H1 (cell line): ENCODE results near the gene NBEA. TPM values are rescaled to one million over a fixed set of nuclear protein-coding genes. Genes with fewer than 3 reads are reported as not detected.

ENCODE experiments used
- CTCF ChIA-PET: fragments of 300-600 bp; sonication (Branson Sonifier 250); formaldehyde crosslinking; loops from one replicate; lab custom pipeline; 2021; ENCODE audit not compliant: partially characterized antibody; lab: Charles Lee
- POLR2A ChIA-PET: fragments of 300-600 bp; sonication (Branson Sonifier 250); formaldehyde crosslinking; loops from one replicate; lab custom pipeline; 2021; ENCODE audit warnings: inconsistent platforms; ENCODE audit not compliant: partially characterized antibody; lab: Charles Lee
- DNase-seq, 2 experiments: peaks; one replicate each; pipeline versions ENCODE4 v3.0.0 to v3.0.0-alpha.2; 2010 to 2022; ENCODE audit warnings: low spot score in 2 of 2, low read depth in 1 of 2, mixed read lengths in 1 of 2
- FAIRE-seq: peaks from 2 replicates; lab custom pipeline; 2011; peaks lifted over from hg19 to GRCh38; lab: Jason Lieb, UNC
- H2AFZ ChIP-seq: 2 replicates; pipeline ENCODE4 v1.8.1; 2012; ENCODE audit warnings: low read length, inconsistent platforms
- H2AK5ac ChIP-seq: 2 replicates; pipeline ENCODE4 v1.6.1; 2013; ENCODE audit warnings: low read depth, low read length
- H2BK120ac ChIP-seq: replicated peaks from 2 replicates; pipeline ENCODE3; 2013; ENCODE audit warnings: low read depth, low read length, inconsistent platforms
- H2BK12ac ChIP-seq: 2 replicates; pipeline ENCODE4 v1.6.1; 2013; ENCODE audit warnings: low read depth, low read length
- H2BK15ac ChIP-seq: 2 replicates; pipeline ENCODE4 v1.6.1; 2013; ENCODE audit warnings: low read length
- H2BK20ac ChIP-seq: 2 replicates; pipeline ENCODE4 v1.6.1; 2013; ENCODE audit warnings: low read length
- H2BK5ac ChIP-seq: 2 replicates; pipeline ENCODE4 v1.6.1; 2013; ENCODE audit warnings: low read depth, low read length
- H3K14ac ChIP-seq: 2 replicates; pipeline ENCODE4 v1.6.1; 2013; ENCODE audit warnings: inconsistent platforms; ENCODE audit not compliant: insufficient read length
- H3K18ac ChIP-seq: 2 replicates; pipeline ENCODE4 v1.6.1; 2013; ENCODE audit warnings: low read length; ENCODE audit errors: extremely low read depth
- H3K23ac ChIP-seq: 2 replicates; pipeline ENCODE4 v1.6.1; 2013; ENCODE audit warnings: inconsistent platforms; ENCODE audit not compliant: insufficient read length
- H3K23me2 ChIP-seq: 2 replicates; pipeline ENCODE4 v1.6.1; 2013; ENCODE audit warnings: low read depth, low read length
- H3K27ac ChIP-seq: 2 replicates; pipeline ENCODE4 v1.6.1; 2011; ENCODE audit warnings: low read depth, low read length, inconsistent platforms
- H3K27me3 ChIP-seq, 4 experiments: replicated peaks in 1 of 4; 1 replicate in 1 of 4; 2 replicates in 3 of 4; pipeline versions ENCODE4 v1.6.1 to v1.8.1; 2011 to 2013; ENCODE audit warnings: low read length in 3 of 4, mild to moderate bottlenecking in 3 of 4, inconsistent platforms in 2 of 4, mixed read lengths in 2 of 4, moderate library complexity in 1 of 4; ENCODE audit not compliant: control insufficient read depth in 3 of 4, insufficient read depth in 3 of 4; ENCODE audit errors: extremely low read depth in 1 of 4
- H3K36me3 ChIP-seq, 4 experiments: 2 replicates each; pipeline versions ENCODE4 v1.6.1 to v1.8.1; 2011 to 2013; ENCODE audit warnings: mild to moderate bottlenecking in 4 of 4, low read length in 3 of 4, moderate library complexity in 2 of 4, control low read depth in 1 of 4, inconsistent platforms in 1 of 4; ENCODE audit not compliant: insufficient read depth in 4 of 4, control insufficient read depth in 2 of 4
- H3K4ac ChIP-seq: replicated peaks from 2 replicates; pipeline ENCODE3; 2013; ENCODE audit warnings: low read length, low read depth, mixed read lengths, inconsistent platforms; ENCODE audit not compliant: insufficient read length
- H3K4me1 ChIP-seq, 4 experiments: replicated peaks in 1 of 4; 1 replicate in 1 of 4; 2 replicates in 3 of 4; pipeline versions ENCODE4 v1.6.1 to v1.8.1; 2011 to 2013; ENCODE audit warnings: low read length in 3 of 4, inconsistent platforms in 2 of 4, mixed read lengths in 1 of 4; ENCODE audit not compliant: insufficient read depth in 4 of 4, control insufficient read depth in 3 of 4
- H3K4me2 ChIP-seq, 2 experiments: 2 replicates each; pipeline versions ENCODE4 v1.6.1 to v1.8.1; 2011 to 2013; ENCODE audit warnings: low read depth in 2 of 2, low read length in 2 of 2, control low read depth in 1 of 2, inconsistent platforms in 1 of 2, mild to moderate bottlenecking in 1 of 2; ENCODE audit not compliant: insufficient read depth in 1 of 2
- H3K4me3 ChIP-seq, 4 experiments: fragments of 200-600, 300-600 bp in 1 of 4; sonication (generic), shearing (Covaris generic), sonication (Bioruptor Twin) in 1 of 4; 2 replicates each; pipeline versions ENCODE4 v1.5.1 to v1.8.1; 2011 to 2016; ENCODE audit warnings: low read length in 4 of 4, low read depth in 3 of 4, control low read depth in 2 of 4, inconsistent platforms in 2 of 4, mild to moderate bottlenecking in 2 of 4, mixed read lengths in 1 of 4, moderate library complexity in 1 of 4; ENCODE audit not compliant: insufficient read depth in 2 of 4; ENCODE audit errors: extremely low read depth in 1 of 4
- H3K56ac ChIP-seq: replicated peaks from 2 replicates; pipeline ENCODE3; 2013; ENCODE audit warnings: low read depth, mild to moderate bottlenecking, mixed read lengths, low read length, inconsistent platforms; ENCODE audit not compliant: insufficient read length
- H3K79me1 ChIP-seq: 2 replicates; pipeline ENCODE4 v1.6.1; 2013; ENCODE audit warnings: low read depth, low read length, control low read depth
- H3K79me2 ChIP-seq, 2 experiments: 2 replicates each; pipeline versions ENCODE4 v1.6.1 to v1.8.1; 2012 to 2013; ENCODE audit warnings: low read length in 2 of 2, mild to moderate bottlenecking in 2 of 2, inconsistent platforms in 1 of 2; ENCODE audit not compliant: insufficient read depth in 2 of 2, control insufficient read depth in 1 of 2
- H3K9ac ChIP-seq, 4 experiments: replicated peaks in 1 of 4; 1 replicate in 1 of 4; 2 replicates in 3 of 4; pipeline versions ENCODE4 v1.6.1 to v1.8.1; 2011 to 2013; ENCODE audit warnings: low read depth in 3 of 4, low read length in 3 of 4, control low read depth in 2 of 4, mild to moderate bottlenecking in 2 of 4, moderate library complexity in 2 of 4, inconsistent platforms in 1 of 4; ENCODE audit errors: extremely low read depth in 1 of 4
- H3K9me3 ChIP-seq, 2 experiments: 2 replicates each; pipeline versions ENCODE4 v1.6.1 to v1.8.1; 2012 to 2013; ENCODE audit warnings: mild to moderate bottlenecking in 2 of 2, moderate library complexity in 2 of 2, control low read depth in 1 of 2, inconsistent platforms in 1 of 2, low read depth in 1 of 2, low read length in 1 of 2, mixed read lengths in 1 of 2; ENCODE audit not compliant: insufficient read depth in 2 of 2
- H4K20me1 ChIP-seq, 2 experiments: replicated peaks in 1 of 2; 2 replicates each; pipeline versions ENCODE3 to v1.8.1; 2011 to 2013; ENCODE audit warnings: inconsistent platforms in 2 of 2, low read length in 2 of 2, mild to moderate bottlenecking in 1 of 2; ENCODE audit not compliant: insufficient read depth in 2 of 2, control insufficient read depth in 1 of 2
- H4K5ac ChIP-seq: 2 replicates; pipeline ENCODE4 v1.6.1; 2013; ENCODE audit warnings: low read length, low read depth, mixed read lengths, inconsistent platforms; ENCODE audit not compliant: insufficient read length
- H4K8ac ChIP-seq: 2 replicates; pipeline ENCODE4 v1.8.0; 2013; ENCODE audit warnings: mild to moderate bottlenecking, moderate library complexity, low read length, inconsistent platforms; ENCODE audit not compliant: insufficient read depth; ENCODE audit errors: extremely low read depth
- H4K91ac ChIP-seq: replicated peaks from 2 replicates; pipeline ENCODE3; 2013; ENCODE audit warnings: low read length, mixed read lengths, inconsistent platforms; ENCODE audit not compliant: insufficient read length
- ASH2L ChIP-seq: fragments of 200-600, 300-600 bp; sonication (generic); IDR thresholded peaks from one replicate; pipeline ENCODE4 v1.7.1; 2017; ENCODE audit warnings: low read length
- BCL11A ChIP-seq, 2 experiments: IDR thresholded peaks; one replicate each; pipeline ENCODE4 v1.6.1; 2011; ENCODE audit warnings: low read depth in 2 of 2, low read length in 2 of 2, mild to moderate bottlenecking in 2 of 2
- CBX5 ChIP-seq: fragments of 300-800, 300-1000 bp; sonication (generic); IDR thresholded peaks from 2 replicates; pipeline ENCODE4 v1.7.1; 2016; ENCODE audit warnings: antibody characterized with exemption, low read length, low read depth
- CBX8 ChIP-seq: fragments of 300-800, 300-1000 bp; sonication (generic); IDR thresholded peaks from 2 replicates; pipeline ENCODE4 v1.7.1; 2016; ENCODE audit warnings: low read depth, low read length, borderline replicate concordance
- HDAC2 ChIP-seq, 2 experiments: fragments of 300-600 bp in 1 of 2; sonication (generic) in 1 of 2; IDR thresholded peaks; 2 replicates each; pipeline ENCODE4 v1.6.1; 2011 to 2012; ENCODE audit warnings: low read depth in 2 of 2, low read length in 2 of 2, mild to moderate bottlenecking in 2 of 2, moderate library complexity in 2 of 2, borderline replicate concordance in 1 of 2, inconsistent platforms in 1 of 2
- POLR2A ChIP-seq, 2 experiments: IDR thresholded peaks; 1 replicate in 1 of 2; 2 replicates in 1 of 2; pipeline ENCODE4 v1.6.1; 2011; ENCODE audit warnings: low read depth in 2 of 2, low read length in 2 of 2, mild to moderate bottlenecking in 2 of 2; ENCODE audit errors: control extremely low read depth in 1 of 2
- POLR2AphosphoS5 ChIP-seq: IDR thresholded peaks from 2 replicates; pipeline ENCODE4 v1.6.1; 2011; ENCODE audit warnings: low read depth, low read length
- RXRA ChIP-seq: IDR thresholded peaks from 2 replicates; pipeline ENCODE4 v1.6.1; 2011; ENCODE audit warnings: low read depth, mild to moderate bottlenecking, low read length, moderate library complexity; ENCODE audit not compliant: insufficient read depth
- SIRT6 ChIP-seq: IDR thresholded peaks from one replicate; pipeline ENCODE4 v1.7.1; 2012; ENCODE audit warnings: low read length, inconsistent platforms
- SP2 ChIP-seq: IDR thresholded peaks from 2 replicates; pipeline ENCODE4 v1.6.1; 2012; ENCODE audit warnings: mild to moderate bottlenecking, low read length, inconsistent platforms
- TBP ChIP-seq: IDR thresholded peaks from 2 replicates; pipeline ENCODE4 v1.6.1; 2011; ENCODE audit warnings: low read depth, low read length, improper control_type of control experiment
- TEAD4 ChIP-seq: IDR thresholded peaks from 2 replicates; pipeline ENCODE4 v1.6.1; 2012; ENCODE audit warnings: low read depth, low read length, inconsistent platforms, mixed read lengths
- WGBS, 2 experiments: shearing (Covaris generic) in 1 of 2; methylation state at CpG; one replicate each; pipeline versions ENCODE4 v1.1.6 to v1.1.7; 2013 to 2015; ENCODE audit warnings: low lambda C conversion rate in 2 of 2, mixed read lengths in 2 of 2, inconsistent platforms in 1 of 2, low coverage in 1 of 2, missing lambda C conversion rate in 1 of 2; ENCODE audit not compliant: insufficient replicate concordance in 2 of 2, insufficient coverage in 1 of 2, insufficient read length in 1 of 2; ENCODE audit errors: extremely low coverage in 1 of 2, missing lambda C conversion rate in 1 of 2; 5-methylcytosine and 5-hydroxymethylcytosine counted together
- polyA plus RNA-seq, 7 experiments: library from polyadenylated mRNA; depleted of rRNA in 3 of 7; stranded (reverse) in 5 of 7; unstranded in 2 of 7; fragments of >200 nt in 5 of 7; fragments of 200-250 nt in 2 of 7; gene quantifications; 1 replicate in 5 of 7; 2 replicates in 1 of 7; 4 replicates in 1 of 7; pipeline versions ENCODE4 v1.2.1 to v1.2.3, GENCODE V29; 2011 to 2013; ENCODE audit warnings: missing spikeins in 2 of 7, mixed read lengths in 2 of 7
- total RNA-seq: library from RNA; stranded (reverse); fragmentation: NEBNext Ultra II Directional; extraction: Animal tissue kit (Norgen Biotek cat#: 25700); gene quantifications from 2 replicates; pipeline ENCODE4 v1.2.1, GENCODE V29; 2021

Gene NBEA
- total and polyA plus RNA-seq, 2 of the 8 experiments (the other 6 are each of a cell fraction or from before 2014, with no cell fraction given): 14.2 to 21.5 TPM

DNA sequence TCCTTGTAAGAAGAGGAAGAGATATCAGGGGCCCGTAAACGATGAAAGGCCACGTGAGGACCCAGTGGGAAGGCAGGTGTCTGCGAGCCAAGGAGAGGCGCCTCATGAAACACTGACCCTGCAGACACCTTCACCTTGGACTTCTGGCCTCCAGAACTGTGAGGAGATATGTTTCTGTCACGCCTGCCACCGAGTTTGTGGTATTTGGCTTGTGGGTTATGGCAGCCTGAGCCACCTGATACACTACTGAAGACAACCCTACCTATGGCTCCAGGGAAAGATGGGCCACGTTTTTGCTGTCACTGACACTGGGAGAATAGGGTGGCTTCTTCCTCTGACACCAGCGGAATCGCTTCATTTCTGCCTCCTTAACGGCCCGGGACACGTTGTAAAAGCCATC is 752.0 kb downstream of the NBEA start:
- no peak overlapping the region for H2BK12ac ChIP-seq
- H3K27me3 ChIP-seq: peaks cover 0 to 2% (median 0%) of the 10 kb centered on the region in 4 experiments; a peak in 1 of 7 replicates
- H4K91ac ChIP-seq: no peak overlapping the region
- no peak overlapping the region for H3K18ac ChIP-seq
- no peaks in the 10 kb centered on the region for H3K36me3 ChIP-seq
- no peak overlapping the region for H2AK5ac ChIP-seq
- no peak overlapping the region for H2BK5ac ChIP-seq
- H4K8ac ChIP-seq: no peak overlapping the region
- H2BK20ac ChIP-seq: no peak overlapping the region
- H2BK120ac ChIP-seq: no peak overlapping the region
- DNase-seq: no peak
- ChIA-PET POLR2A (no interaction called here), CTCF (interaction anchor here (2.2 kb wide), 1 partner anchor 9 kb away, joined by 6 read pairs; no protein-coding TSS in a partner anchor)
- no peak overlapping the region for H3K9ac ChIP-seq
- no peak overlapping the region for H3K14ac ChIP-seq
- no peak overlapping the region for H3K56ac ChIP-seq
- H3K23me2 ChIP-seq: no peaks in the 10 kb centered on the region
- H3K4ac ChIP-seq: no peak overlapping the region
- no peaks in the 10 kb centered on the region for H3K79me2 ChIP-seq
- H4K5ac ChIP-seq: no peak overlapping the region
- H3K79me1 ChIP-seq: no peaks in the 10 kb centered on the region
- no peak overlapping the region for H2BK15ac ChIP-seq
- no peak for TF ChIP-seq RXRA
- no peak for TF ChIP-seq TBP
- no peak for TF ChIP-seq POLR2AphosphoS5
- TF ChIP-seq CBX5: no peak
- no peak for TF ChIP-seq POLR2A (IDR thresholded peaks at IDR 0.05; ENCODE audit: control extremely low read depth in 1 of 2, low read depth in 2 of 2, low read length in 2 of 2)
- TF ChIP-seq SP2: no peak
- no peak for TF ChIP-seq BCL11A (IDR thresholded peaks at IDR 0.05; ENCODE audit: low read depth in 2 of 2, low read length in 2 of 2)
- no peak for TF ChIP-seq HDAC2 (IDR thresholded peaks at IDR 0.05; ENCODE audit: borderline replicate concordance in 1 of 2, low read depth in 2 of 2, low read length in 2 of 2)
- TF ChIP-seq TEAD4: no peak
- no peak for TF ChIP-seq ASH2L
- no peak for TF ChIP-seq SIRT6
- no peak for TF ChIP-seq CBX8
- H2AFZ ChIP-seq: no peak overlapping the region
- H3K27ac ChIP-seq: no peak overlapping the region
- peaks cover 0 to 10% (median 5%) of the 10 kb centered on the region in 4 experiments; a peak in 5 of 7 replicates for H3K4me1 ChIP-seq
- H3K4me2 ChIP-seq: no peak overlapping the region
- WGBS, 2 experiments: 91% methylated on average over 13 of the region's 13 CpGs; no CpG with 5 or more reads in 1 of the 2 experiments
- no peak overlapping the region for H3K23ac ChIP-seq
- H4K20me1 ChIP-seq: no peaks in the 10 kb centered on the region
- FAIRE-seq: no peak
- no peak overlapping the region for H3K4me3 ChIP-seq
- no peaks in the 10 kb centered on the region for H3K9me3 ChIP-seq
